GM21447 (cell line): Measurements from ENCODE around the gene SHQ1.
"Not testable (repeated sequence)": the region's sequence is repeated elsewhere in the genome, so short reads cannot be mapped to it uniquely, and the experiment has no call there.

ENCODE experiments used
- ATAC-seq: cut with Tn5 transposase; IDR thresholded peaks from one replicate; pipeline ENCODE4 v1.9.1; 2021; ENCODE audit not compliant: unreplicated experiment

SHQ1 gene

GRCh38 chr3:72721683-72722381, 126.4 kb downstream of the SHQ1 start:
- ATAC-seq = no peak

- ATAC-seq = no peak
Measured at GRCh38 chr3:72720566-72720965, 127.7 kb downstream of the SHQ1 start.

GRCh38 chr3:72719137-72719536, 129.1 kb downstream of the SHQ1 start:
- ATAC-seq = no peak

- not testable (repeated sequence) for ATAC-seq
Measured at GRCh38 chr3:72714135-72714534, 134.1 kb downstream of the SHQ1 start.

GRCh38 chr3:72710471-72710870, 137.8 kb downstream of the SHQ1 start:
- ATAC-seq = not testable (repeated sequence)

- no peak for ATAC-seq
Measured at GRCh38 chr3:72708441-72708840, 139.8 kb downstream of the SHQ1 start.

GRCh38 chr3:72702997-72703396, 145.2 kb downstream of the SHQ1 start:
- ATAC-seq = no peak

GRCh38 chr3:72702390-72702789, 145.9 kb downstream of the SHQ1 start:
- no peak for ATAC-seq

- no peak for ATAC-seq
Measured at GRCh38 chr3:72700106-72700505, 148.1 kb downstream of the SHQ1 start.

- no peak for ATAC-seq
Measured at GRCh38 chr3:72699631-72700030, 148.6 kb downstream of the SHQ1 start.
